Stimulated activated CD8-positive, alpha-beta memory T cell treated with anti-CD3 and anti-CD28 coated beads, Interleukin-7, amount 100 ng/mL, for 1 hour (primary cell): Measurements from ENCODE around the gene AGO1.
"Not testable (repeated sequence)": the region's sequence is repeated elsewhere in the genome, so short reads cannot be mapped to it uniquely, and the experiment has no call there.

ENCODE experiments used
- DNase-seq, 2 donors: peaks; one replicate each; pipeline ENCODE4 v3.0.0-alpha.2; 2020; ENCODE audit warnings: low read depth in 2 of 2

Gene AGO1

GRCh38 chr1:35915693-35916092, 32.7 kb downstream of the AGO1 start:
- no peak for DNase-seq

- DNase-seq: no peak
Measured at GRCh38 chr1:35923791-35924221, 40.8 kb downstream of the AGO1 start.

GRCh38 chr1:35924838-35925237, 41.8 kb downstream of the AGO1 start:
- no peak for DNase-seq

- DNase-seq: no peak
Measured at GRCh38 chr1:35925741-35926140, 42.7 kb downstream of the AGO1 start.

DNA sequence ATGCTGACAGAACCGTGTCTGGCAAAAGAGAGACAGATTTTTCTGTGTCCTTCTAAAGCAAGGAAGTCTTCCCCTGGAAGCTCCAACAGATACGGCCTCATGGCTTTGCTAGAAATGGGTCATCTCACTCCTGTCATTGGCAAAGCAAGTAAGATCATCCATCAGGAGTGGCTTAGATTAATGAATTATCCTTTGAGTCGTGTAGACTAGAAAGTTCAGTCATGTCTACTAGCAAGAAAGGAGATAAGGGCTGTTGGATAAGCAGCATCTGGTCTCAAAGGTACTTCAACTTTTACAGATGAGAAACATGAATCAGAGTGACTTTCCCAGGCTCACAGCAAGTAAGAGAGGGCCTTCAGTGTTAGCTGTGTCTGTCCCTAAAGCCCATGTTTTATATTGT, 44.5 kb downstream of the AGO1 start:
- DNase-seq: no peak

- DNase-seq: peak in 1 of 2 donors; percentile 9
Measured at GRCh38 chr1:35929730-35930592, 47.0 kb downstream of the AGO1 start.

GRCh38 chr1:35930593-35931445, 47.8 kb downstream of the AGO1 start, which contains the start of gene AGO3:
TSS of gene AGO3 (plus strand) at chr1:35931105. CDS start at chr1:35931427, 322 bp downstream.
- DNase-seq: peak; percentile 62 to 66

DNA sequence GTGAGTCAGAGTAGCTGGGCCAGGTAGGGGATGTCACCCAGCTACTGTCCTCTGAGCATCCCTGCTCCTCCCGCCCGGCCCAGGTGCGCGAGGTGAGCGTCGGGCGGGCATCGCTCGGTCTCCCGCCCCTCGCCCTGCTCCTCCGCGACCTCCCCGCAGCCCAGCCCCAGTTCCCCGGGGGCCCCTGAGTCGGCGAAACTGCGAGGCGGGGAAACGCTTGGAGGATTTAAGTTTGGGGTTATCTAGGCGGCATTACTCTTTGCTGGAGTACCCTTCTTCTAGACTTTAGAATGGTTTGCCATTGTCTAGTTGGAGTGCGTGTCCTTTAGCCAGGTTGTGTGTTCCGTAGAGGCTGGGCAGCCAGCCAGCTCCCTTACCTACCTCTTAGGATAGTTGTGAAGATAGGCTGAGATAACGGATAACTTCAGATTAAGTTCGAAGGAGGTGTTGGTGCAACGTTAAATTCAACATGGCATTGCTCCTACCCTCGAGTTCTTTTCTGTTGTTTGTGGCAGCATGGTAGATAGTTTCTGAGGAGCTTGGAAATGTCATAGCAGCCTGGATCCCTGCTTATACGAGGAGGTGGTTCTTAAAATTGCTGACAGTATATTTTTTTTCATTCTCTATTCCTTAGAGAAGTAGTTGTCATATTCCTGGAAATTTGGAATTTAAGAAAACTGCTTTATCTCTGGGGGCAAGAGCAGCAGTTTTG, 48.6 kb downstream of the AGO1 start:
- no peak for DNase-seq

GRCh38 chr1:35932158-35932636, 49.2 kb downstream of the AGO1 start:
- no peak for DNase-seq

DNA sequence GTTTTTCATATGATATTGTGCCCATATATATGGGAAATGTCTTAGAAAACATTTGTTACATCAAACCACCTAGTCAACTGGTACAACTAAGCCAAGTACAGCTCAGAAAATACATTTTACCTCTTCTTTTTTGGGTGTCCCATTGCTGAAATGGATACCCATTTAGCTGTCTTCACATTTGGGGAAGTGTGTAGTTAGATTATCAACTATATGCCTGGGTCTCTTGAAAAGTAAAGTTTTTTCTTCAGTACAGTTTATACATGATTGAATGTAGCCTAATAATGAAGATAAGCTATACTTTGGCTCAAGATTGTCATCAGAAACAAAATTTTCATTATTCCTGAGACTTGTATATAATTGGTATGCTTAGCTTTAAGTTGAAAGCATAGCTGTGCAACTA, 49.9 kb downstream of the AGO1 start:
- DNase-seq: no peak

- no peak for DNase-seq
Measured at GRCh38 chr1:35935442-35936388, 52.7 kb downstream of the AGO1 start.

DNA sequence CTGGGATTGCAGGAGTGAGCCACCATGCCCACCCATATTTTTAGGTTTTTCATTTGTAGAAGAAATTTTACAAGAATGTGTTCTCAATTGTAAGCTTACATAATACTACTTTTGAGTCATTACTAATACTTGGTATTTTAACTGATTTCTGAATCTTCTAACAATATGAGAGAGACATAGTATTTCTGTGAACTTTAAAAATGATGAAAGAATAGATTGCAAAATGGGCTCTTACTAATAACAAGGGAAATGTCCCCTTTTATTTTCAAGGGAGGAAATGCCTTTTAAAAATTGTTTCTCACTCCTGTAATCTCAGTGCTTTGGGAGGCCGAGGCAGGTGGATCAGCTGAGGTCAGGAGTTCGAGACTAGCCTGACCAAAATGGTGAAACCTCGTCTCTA, 53.8 kb downstream of the AGO1 start:
- DNase-seq: no peak

GRCh38 chr1:35939484-35939883, 56.5 kb downstream of the AGO1 start:
- DNase-seq: no peak

- DNase-seq: no peak
Measured at GRCh38 chr1:35945327-35945726, 62.3 kb downstream of the AGO1 start.

GRCh38 chr1:35947547-35947946, 64.5 kb downstream of the AGO1 start:
- no peak for DNase-seq

DNA sequence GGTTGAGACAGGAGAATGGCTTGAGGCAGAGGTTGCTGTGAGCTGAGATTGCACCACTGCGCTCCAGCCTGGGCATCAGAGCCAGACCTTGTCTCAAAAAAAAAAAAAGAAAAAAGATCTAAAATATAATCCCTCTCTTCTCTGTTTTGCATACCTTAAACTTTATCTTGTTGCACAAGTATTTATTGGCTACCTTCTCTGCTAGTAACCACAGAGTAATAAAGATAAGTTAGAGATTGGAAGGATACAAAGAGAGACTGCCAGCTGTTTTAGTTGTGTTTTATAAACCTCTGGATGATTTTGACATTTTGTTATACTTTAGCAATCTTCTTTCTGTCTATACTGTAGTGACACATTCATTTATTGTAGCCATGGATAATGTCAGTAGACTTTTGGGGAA, 75.5 kb downstream of the AGO1 start:
- DNase-seq: no peak

GRCh38 chr1:35959304-35959703, 76.3 kb downstream of the AGO1 start:
- DNase-seq: no peak

DNA sequence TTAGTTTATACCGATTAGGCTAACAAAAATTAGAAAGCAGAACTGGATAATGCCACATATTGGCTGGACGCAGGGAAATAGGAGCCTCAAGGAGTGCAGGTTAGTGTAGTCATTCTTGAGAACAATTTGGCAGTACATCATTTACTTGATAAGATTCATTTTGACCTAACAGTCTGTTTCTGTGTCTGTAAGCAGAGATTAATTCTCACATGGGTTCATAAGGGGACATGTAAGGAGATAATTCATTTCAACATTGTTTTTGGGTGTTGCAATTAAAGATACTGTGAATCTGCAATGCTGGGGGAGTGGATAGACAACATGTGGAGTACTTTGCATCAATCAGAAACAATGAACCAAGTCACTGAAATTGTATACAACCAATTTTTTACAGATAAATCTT, 79.9 kb downstream of the AGO1 start:
- DNase-seq: no peak

DNA sequence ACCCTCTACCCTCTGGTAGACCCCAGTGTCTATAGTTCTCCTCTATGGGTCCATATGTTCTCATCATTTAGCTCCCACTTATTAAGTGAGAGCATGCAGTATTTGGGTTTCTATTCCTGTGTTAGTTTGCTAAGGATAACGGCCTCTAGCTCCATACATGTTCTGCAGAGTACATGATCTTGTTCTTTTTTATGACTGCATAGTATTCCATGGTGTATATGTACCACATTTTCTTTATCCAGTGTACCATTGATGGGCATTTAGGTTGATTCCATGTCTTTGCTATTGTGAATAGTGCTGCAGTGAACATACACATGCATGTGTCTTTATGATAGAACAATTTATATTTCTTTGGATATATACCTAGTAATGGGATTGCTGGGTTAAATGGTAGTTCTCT, 81.3 kb downstream of the AGO1 start:
- DNase-seq: not testable (repeated sequence)

DNA sequence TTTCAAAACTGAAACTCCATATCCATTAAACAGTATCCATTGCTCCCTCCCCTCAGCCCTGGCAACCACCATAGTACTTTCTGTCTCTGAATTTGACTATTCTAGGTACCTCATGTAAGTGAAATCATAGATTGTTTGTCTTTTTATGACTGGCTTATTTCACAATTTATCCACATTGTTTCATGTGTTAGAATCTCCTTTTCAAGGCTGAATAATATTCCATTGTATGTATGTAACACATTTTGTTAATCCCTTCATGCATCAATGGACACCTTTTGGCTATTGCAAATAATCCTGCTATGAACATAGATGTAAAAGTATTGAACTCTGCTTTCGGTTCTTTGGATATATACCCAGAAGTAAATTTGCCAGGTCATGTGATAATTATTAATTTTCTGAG, 85.4 kb downstream of the AGO1 start:
- no peak for DNase-seq

DNA sequence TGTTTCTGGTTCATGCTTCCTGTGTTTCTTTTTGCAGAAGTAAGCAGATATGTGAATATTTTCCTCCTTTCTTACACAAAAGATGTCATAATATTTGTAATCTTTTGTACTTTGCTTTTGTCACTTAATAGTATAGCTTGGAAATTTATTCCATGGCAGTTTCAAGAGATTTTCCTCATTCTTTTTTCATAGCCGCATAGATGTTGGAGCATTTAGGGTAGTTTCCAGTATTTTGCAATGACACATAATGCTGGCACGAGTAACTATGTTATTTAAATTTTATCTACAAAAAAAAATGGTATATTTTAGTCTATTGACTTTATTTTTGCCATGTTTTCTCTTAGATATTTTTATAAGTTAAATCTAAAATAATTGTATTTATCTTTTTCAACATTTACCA, 88.6 kb downstream of the AGO1 start:
- no peak for DNase-seq
